GM18867 (cell line): ENCODE results near the gene EEF1B2.

Experiments used
- ATAC-seq: cut with Tn5 transposase; IDR thresholded peaks from one replicate; pipeline ENCODE4 v1.9.1; 2021; ENCODE audit warnings: mild to moderate bottlenecking, moderate library complexity; ENCODE audit not compliant: unreplicated experiment

EEF1B2 gene

DNA sequence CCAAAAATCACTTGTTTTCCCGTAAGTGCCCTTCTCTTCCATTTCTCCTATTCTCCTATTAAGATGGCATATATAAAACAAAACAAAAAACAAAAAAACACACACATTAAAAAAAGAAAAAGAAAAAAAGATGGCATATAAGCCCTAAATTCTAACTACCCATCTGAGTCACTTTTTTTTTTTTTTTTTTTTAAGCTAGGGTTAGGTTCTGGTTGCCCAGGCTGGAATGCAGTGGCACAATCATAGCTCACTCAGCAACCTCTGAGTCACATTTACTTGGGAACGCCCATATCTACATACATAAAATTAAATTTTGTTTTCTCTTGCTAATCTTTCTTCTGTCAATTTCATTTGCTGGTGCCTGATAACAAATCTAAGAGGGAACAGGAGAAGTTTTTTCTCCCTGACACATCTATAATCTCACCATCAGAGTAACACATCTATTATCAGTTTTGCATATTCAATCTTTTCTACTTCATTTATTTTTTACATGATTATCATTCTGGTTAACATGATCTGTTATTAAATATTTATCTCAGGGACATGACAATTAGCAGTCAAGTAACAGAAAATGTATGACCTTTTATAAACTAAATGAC is 52.1 kb downstream of the EEF1B2 start:
- ATAC-seq: no peak
